Uterus (tissue), 4 donors: ENCODE data around the gene UBE2E3. TPM values are rescaled to one million over a fixed set of nuclear protein-coding genes. Genes with fewer than 3 reads are reported as not detected.

Experiments used
- DNase-seq, 2 donors: peaks; one replicate each; pipeline ENCODE4 v3.0.0-alpha.2; 2019 to 2020
- H3K27ac ChIP-seq, 2 donors: fragments of 200-600 bp; sonication (generic); 1 replicate in 1 of 2; 2 replicates in 1 of 2; pipeline ENCODE4 v1.5.1; 2016 to 2018
- H3K27me3 ChIP-seq, 2 donors: fragments of 200-600 bp; sonication (generic); one replicate each; pipeline ENCODE4 v1.5.1; 2018 to 2019; ENCODE audit warnings: control low read depth in 1 of 2
- H3K36me3 ChIP-seq, 2 donors: fragments of 200-600 bp; sonication (generic); one replicate each; pipeline ENCODE4 v1.5.1; 2019; ENCODE audit warnings: control low read depth in 1 of 2
- H3K4me1 ChIP-seq, 2 donors: fragments of 200-600 bp; sonication (generic); one replicate each; pipeline ENCODE4 v1.5.1; 2018 to 2019; ENCODE audit warnings: control low read depth in 1 of 2
- H3K4me3 ChIP-seq, 2 donors: fragments of 200-600 bp; sonication (generic); 1 replicate in 1 of 2; 2 replicates in 1 of 2; pipeline ENCODE4 v1.5.1; 2018 to 2019; ENCODE audit warnings: mild to moderate bottlenecking in 1 of 2
- H3K9me3 ChIP-seq, 2 donors: fragments of 200-600 bp; sonication (generic); one replicate each; pipeline ENCODE4 v1.5.1; 2019; ENCODE audit warnings: control low read depth in 1 of 2
- CTCF ChIP-seq, 4 experiments: fragments of 200-600 bp in 2 of 4; fragments of 450-650 bp in 2 of 4; sonication (generic) in 2 of 4; IDR thresholded peaks; one replicate each; pipeline ENCODE4 v1.5.1; 2016 to 2019; ENCODE audit warnings: antibody characterized with exemption in 4 of 4, mild to moderate bottlenecking in 2 of 4, moderate library complexity in 1 of 4
- POLR2A ChIP-seq, 2 donors: fragments of 450-650 bp; IDR thresholded peaks; one replicate each; pipeline ENCODE4 v1.6.1; 2016; ENCODE audit warnings: antibody characterized with exemption in 2 of 2, mild to moderate bottlenecking in 1 of 2, moderate library complexity in 1 of 2
- intact Hi-C: fragments of 100-400 bp; cut with DNase I; formaldehyde crosslinking; loops from one replicate; pipeline ENCODE4 v1.15.1; 2023; ENCODE audit warnings: low total_unique reads
- total RNA-seq, 4 donors: library from RNA; depleted of rRNA in 3 of 4; stranded (reverse); fragments of >200 nt in 3 of 4; gene quantifications; one replicate each; pipeline versions ENCODE4 v1.1.0 to v1.2.4, GENCODE V29; 2014 to 2023
- donor health status: DM: yes; HTN: yes; CAD: no.

UBE2E3 gene
- total RNA-seq, 4 donors from 2014 or later: 29.2 to 200 (median 44.9) TPM

DNA sequence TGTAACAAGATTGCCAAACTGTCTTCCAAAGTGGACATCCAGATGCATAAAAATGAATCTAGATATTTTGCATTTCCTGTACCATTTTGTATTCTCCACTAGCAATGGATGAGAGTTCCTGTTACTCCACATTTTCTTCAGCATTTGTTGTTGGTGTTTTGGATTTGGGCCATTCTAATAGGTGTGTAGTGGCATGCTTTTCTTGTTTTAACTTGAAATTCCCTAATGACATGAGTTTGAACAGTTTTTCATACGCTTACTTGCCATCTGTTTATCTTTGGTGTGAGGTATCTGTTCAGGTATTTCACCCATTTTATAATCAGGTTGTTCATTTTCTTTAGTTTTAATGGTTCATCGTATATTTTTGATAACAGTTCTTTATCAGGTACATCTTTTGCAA lies 73.9 kb downstream of the UBE2E3 start:
- DNase-seq: no peak
- Histone ChIP-seq H3K36me3 (no peaks in the 10 kb centered on the region), H3K27me3 (no peaks in the 10 kb centered on the region), H3K9me3 (no peaks in the 10 kb centered on the region), H3K4me1 (no peaks in the 10 kb centered on the region), H3K27ac (no peak overlapping the region), H3K4me3 (no peak overlapping the region)
- intact Hi-C loops: no loop called here
- no peak for TF ChIP-seq CTCF (IDR thresholded peaks at IDR 0.05)
- TF ChIP-seq POLR2A (IDR thresholded peaks at IDR 0.05): no peak

GRCh38 chr2:181054843-181055242 lies 74.4 kb downstream of the UBE2E3 start:
- no peak for DNase-seq
- intact Hi-C loops: no loop called here
- H3K27ac ChIP-seq: no peak overlapping the region
- H3K27me3 ChIP-seq: no peaks in the 10 kb centered on the region
- TF ChIP-seq CTCF (IDR thresholded peaks at IDR 0.05): no peak
- no peak for TF ChIP-seq POLR2A (IDR thresholded peaks at IDR 0.05)
- H3K4me3 ChIP-seq: no peak overlapping the region
- no peaks in the 10 kb centered on the region for H3K36me3 ChIP-seq
- no peaks in the 10 kb centered on the region for H3K9me3 ChIP-seq
- no peaks in the 10 kb centered on the region for H3K4me1 ChIP-seq

DNA sequence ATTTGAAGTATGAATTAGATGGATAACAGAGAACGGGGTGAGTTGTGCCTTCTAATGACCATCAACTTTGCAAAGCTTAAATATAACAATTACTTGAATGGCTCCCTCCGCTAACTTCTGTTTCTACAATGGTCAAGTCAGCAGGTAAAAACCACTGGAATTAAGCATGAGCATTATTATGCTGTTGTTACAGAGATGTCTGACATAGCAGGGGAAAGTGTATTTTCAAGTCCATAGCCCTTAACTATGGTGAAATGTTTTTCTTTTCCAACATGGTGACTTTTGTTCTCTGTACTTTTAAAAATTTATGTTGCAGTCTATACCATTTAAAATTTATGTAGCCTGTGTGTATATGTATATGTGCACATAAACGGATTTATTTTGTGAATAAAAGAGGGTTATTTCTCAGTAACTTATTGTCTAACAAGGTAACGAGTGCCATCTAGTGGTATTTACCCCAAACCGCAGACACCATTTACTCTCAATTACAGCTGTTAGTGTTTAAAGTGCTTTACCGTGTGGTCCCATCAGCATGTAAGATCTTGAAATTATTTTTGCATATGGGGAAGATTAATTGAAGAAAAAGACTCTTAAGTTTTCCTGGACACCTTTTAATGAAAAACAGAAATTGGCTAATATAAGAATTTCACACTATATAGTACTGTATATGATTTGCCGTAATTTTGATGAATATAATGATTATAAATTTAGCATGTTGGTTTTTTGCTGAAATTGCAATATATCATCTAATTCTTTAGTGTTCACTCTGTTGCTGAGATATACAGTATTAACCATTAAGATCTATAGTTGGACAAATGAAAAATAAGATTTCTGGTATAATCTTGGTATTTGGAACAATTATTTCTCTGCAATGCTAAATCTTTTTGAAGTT lies 78.2 kb downstream of the UBE2E3 start:
- Histone ChIP-seq H3K36me3 (no peaks in the 10 kb centered on the region), H3K27me3 (no peaks in the 10 kb centered on the region), H3K27ac (no peak overlapping the region), H3K9me3 (no peaks in the 10 kb centered on the region), H3K4me3 (no peak overlapping the region), H3K4me1 (no peaks in the 10 kb centered on the region)
- intact Hi-C loops: no loop called here
- DNase-seq: no peak
- no peak for TF ChIP-seq CTCF (IDR thresholded peaks at IDR 0.05)
- TF ChIP-seq POLR2A (IDR thresholded peaks at IDR 0.05): no peak

DNA sequence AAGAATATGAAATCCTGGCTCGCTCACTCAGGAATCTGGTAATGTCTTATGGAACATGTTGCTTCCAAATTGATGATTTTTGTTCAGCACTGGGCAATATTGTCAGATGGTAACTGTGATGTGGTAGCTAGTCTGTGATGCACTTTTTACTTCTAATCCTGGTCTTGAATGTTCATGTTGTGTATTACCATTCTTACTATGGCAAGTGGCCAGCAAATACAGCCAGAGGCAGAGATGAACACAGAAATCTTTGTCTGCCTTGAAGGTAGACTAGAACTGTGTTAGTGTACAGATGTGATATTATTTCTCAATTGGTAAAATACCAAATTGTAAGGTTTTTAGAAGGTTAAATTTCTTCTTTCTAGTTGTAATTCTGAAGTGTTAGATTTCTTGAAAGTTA lies 83.3 kb downstream of the UBE2E3 start:
- intact Hi-C loops: no loop called here
- H3K4me3 ChIP-seq: no peak overlapping the region
- H3K27me3 ChIP-seq: no peaks in the 10 kb centered on the region
- no peak for DNase-seq
- H3K36me3 ChIP-seq: no peaks in the 10 kb centered on the region
- TF ChIP-seq CTCF (IDR thresholded peaks at IDR 0.05): no peak
- TF ChIP-seq POLR2A (IDR thresholded peaks at IDR 0.05): no peak
- no peaks in the 10 kb centered on the region for H3K4me1 ChIP-seq
- no peaks in the 10 kb centered on the region for H3K9me3 ChIP-seq
- no peak overlapping the region for H3K27ac ChIP-seq

DNA sequence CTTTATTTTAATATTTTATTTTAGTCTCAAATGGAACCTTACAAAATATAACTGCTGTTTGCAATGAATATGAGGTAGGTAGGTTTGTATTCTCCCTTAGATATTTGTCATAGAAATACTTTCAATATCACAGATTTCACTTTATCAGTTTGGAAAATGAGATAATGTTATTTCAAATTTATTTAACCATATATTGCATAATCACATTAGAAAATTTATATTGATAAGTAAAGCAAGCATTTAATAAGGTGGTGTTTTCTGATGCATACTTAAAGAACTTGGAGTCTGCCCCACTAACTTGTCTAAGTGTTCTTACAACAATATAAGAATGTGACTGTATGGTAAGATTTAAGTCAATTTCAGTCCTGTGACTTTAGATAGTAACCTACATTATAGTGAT lies 85.1 kb downstream of the UBE2E3 start:
- DNase-seq: no peak
- intact Hi-C loops: no loop called here

More for the DNA sequence above, 85.1 kb downstream of the UBE2E3 start:
- H3K4me1 ChIP-seq: no peaks in the 10 kb centered on the region
- no peak for TF ChIP-seq CTCF (IDR thresholded peaks at IDR 0.05)
- TF ChIP-seq POLR2A (IDR thresholded peaks at IDR 0.05): no peak
- H3K9me3 ChIP-seq: no peaks in the 10 kb centered on the region
- H3K36me3 ChIP-seq: no peaks in the 10 kb centered on the region
- H3K27me3 ChIP-seq: no peaks in the 10 kb centered on the region
- H3K27ac ChIP-seq: no peak overlapping the region
- H3K4me3 ChIP-seq: no peak overlapping the region
